Hippocampal formation (tissue), 2 donors: ENCODE measurements around the gene GP5.

Experiments
- DNase-seq, 2 donors: peaks; one replicate each; lab custom pipeline; 2025; lab: John Stamatoyannopoulos, UW

The GP5 gene

GRCh38 chr3:194375473-194376240 lies 23.4 kb downstream of the GP5 start:
- no peak for DNase-seq

DNA sequence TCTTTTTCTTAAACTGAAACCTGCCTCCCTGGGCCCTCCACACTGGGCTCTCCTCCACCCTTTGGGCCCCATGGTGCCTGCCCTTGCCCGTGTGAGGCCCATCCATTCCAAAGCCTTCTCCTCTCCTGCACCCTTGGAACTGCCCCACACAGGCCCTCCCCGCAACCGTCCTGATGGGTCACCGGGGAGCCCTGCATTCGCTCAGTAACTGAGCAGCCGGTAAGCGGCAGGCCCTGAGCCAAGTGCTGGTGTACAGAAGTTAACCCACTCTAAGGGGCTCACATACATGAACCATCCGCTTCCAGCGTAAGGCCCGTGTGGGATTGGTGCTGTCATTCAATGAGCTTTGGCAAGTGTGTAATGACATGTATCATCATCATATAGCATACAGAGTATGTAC lies 24.1 kb downstream of the GP5 start:
- DNase-seq = no peak

- no peak for DNase-seq
These were observed 25.2 kb downstream of the GP5 start for GRCh38 chr3:194373899-194374298.

DNA sequence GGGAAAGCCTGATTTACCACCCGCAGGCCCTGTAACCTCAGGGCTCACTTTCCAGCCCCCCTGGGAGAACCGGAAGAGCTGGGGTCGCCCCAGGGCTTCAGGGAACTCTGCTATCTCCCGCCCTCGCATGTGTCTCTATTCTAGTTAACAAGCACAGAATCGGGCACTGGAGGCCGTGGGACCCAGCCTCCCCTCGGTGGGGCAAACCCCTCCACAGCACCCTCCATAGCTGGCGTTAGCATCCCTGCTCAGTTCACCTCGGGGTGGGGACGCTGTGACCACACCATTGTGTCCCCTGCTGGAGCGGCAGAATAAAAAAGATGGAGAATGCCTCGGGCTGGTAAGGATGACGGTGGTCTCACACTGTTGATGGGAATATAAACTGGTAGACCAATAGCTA lies 26.0 kb downstream of the GP5 start:
- no peak for DNase-seq

GRCh38 chr3:194370753-194371152 lies 28.3 kb downstream of the GP5 start:
- no peak for DNase-seq

DNA sequence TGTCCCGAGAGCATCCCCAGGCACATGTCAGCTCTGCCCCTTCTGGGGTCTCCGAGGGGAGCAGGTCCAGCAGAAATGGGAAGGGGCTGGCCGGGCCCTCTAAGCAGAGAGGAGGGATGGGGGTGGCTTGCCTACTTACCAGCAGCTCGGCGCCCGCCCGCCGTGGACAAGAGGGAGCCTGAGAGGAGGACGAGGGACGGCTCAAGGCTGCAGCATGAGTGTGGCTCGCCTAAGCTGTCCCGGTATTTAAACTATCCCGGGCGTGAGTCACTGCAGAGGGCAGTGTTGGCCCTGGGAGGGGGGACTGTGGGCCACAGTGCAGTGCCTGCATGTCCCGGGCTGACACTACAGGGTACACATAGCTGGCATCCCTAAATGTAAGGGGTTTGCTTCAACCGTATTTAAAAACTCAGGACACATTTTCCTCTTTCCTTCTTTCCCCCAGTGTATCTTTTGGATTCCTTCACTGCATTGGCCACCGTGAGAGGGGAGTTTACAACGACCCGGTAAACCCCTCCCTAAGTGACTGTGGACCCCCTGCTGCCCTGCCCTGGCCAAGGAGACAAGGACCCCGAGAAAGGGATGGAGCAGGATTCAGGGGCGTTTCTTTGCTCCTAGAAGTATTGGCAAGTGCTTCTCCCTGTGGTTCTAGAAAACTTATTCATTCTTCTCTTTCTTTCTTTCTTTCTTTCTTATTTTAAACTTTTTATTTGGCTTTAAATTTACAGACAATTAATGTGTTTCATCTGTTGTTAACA lies 29.4 kb downstream of the GP5 start, which contains the start of gene LRRC15:
LRRC15 (minus strand) TSS at position 222 of the 758 bp plus-strand sequence. CDS start 8,700 bp downstream, outside the sequence.
- no peak for DNase-seq

- DNase-seq = no peak
These were observed 30.1 kb downstream of the GP5 start for GRCh38 chr3:194368918-194369317.

DNA sequence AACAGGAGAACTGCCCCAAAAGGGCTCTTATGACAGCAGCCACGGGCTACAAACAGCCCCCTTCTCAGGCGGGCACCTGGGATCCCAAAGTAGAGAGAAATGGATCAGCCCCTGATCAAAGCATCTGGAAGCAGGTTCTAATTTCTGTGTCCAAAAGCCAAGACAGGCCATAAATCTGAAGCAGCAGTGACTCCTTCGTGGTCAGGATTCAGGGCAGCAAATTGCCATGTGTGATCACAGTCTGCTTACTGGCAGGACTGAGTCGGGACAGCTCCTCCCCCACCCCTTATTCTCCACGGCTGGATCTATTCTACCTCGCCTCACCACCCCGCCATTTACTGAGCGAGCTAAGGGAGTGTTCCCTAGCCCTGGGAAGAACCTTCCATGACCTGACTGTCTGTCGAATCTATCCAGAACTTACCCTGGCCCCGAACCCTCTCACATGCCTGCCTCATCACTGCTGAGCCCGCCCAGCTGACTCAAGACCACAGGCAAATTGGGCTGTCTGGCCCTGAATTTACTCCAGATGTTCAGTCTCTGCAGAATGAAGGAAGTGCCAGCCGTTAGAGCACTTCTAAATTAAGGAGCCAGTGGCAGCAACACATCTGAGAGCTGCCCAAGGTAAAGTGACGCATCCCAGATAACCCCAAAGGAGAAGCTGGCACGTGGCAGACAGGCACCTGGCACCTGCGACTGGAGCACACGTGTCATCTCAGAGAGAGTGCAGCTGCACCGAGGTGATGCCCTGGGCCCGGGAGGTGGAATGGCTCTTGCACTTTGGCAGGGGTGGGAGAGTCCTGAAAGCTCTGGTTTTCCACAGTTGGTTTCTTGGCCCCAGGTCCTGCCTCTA lies 30.8 kb downstream of the GP5 start:
- DNase-seq = no peak

DNA sequence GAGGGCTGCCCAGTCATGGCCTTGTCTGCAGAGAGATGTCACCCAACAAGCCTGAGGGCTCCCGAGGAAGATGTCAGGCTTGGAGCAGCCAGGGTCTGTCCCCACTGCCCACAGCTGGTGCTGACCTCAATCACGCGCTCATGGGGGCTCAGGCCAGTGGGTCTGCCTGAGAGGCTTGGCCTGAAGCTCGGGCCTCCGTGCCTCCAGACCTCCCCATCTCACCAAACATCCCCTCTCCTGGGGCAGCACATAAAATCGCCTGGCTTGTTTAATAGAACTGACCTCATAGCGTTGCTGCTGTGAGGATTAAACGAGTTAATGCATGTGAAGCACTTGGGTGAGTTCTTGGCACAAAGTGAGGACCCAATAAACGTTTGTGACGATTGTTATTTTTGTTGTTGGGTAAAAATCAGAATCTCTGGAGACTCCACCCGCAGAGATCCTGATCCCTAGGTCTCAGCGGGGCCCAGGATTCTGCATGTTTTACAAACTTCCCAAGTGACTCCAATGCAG lies 33.0 kb downstream of the GP5 start:
- no peak for DNase-seq

DNA sequence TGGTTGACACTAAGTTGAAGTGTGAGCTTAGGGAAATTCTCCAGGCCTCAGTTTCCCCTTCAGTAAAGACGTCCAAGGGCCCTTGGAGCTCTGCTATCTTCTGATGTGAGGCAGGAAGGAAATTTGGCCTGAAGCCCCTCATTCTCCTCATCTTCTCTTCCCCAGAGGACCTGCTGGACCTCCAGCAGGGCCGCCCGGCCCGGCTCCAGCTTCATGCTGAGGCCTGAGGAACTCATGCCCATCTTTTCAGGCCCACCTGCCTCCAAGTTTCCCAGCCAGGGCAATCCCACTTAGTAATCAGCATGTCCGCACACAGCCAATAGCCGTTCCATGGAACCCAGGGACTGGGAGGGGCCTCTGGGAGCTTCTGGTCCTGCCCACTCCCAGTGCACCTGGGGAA lies 33.5 kb downstream of the GP5 start:
- DNase-seq = no peak

- DNase-seq = no peak
These were observed 34.2 kb downstream of the GP5 start for GRCh38 chr3:194364652-194365434.

GRCh38 chr3:194364314-194364651 lies 34.8 kb downstream of the GP5 start:
- DNase-seq = no peak

GRCh38 chr3:194360568-194360967 lies 38.5 kb downstream of the GP5 start:
- no peak for DNase-seq

DNA sequence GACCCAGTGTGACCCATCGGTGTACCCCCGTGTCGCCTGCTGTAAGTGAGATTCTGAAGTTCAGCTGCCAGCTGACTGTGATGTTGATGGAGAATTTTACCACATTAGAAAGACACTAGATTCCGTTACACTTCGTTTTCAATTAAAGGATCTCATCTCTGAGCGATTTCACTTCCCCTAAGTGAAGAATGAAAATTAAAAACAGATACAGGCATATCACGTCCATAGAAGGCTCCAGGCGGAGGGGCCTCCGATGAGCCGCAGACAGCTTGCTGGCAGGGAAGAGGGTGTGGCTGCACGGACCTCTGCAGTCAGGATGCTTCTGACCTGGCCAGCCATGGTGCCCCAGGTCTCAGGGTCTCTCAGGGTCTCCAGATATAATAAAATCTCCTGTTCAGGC lies 41.4 kb downstream of the GP5 start:
- no peak for DNase-seq

DNA sequence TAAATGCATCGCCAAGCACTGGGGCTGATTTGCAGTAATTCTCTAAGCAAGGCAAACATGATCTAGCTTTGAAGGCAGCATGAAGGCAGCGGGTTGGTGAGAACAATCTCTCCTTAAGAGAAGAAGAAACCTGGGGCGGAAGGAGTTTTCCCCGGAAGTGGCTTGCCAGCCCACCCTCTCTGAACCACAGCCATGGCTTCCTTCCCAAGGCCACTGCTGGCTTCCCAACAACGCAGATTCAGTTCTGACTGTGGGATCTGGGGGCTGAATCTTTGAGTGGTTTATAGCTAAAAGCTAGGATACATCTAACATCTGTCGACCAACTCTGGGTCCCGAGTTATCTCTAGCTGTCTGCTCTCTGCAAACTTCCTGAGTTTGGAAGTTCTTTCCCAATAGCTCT lies 43.7 kb downstream of the GP5 start:
- DNase-seq = no peak

- no peak for DNase-seq
These were observed 44.8 kb downstream of the GP5 start for GRCh38 chr3:194354315-194354714.

DNA sequence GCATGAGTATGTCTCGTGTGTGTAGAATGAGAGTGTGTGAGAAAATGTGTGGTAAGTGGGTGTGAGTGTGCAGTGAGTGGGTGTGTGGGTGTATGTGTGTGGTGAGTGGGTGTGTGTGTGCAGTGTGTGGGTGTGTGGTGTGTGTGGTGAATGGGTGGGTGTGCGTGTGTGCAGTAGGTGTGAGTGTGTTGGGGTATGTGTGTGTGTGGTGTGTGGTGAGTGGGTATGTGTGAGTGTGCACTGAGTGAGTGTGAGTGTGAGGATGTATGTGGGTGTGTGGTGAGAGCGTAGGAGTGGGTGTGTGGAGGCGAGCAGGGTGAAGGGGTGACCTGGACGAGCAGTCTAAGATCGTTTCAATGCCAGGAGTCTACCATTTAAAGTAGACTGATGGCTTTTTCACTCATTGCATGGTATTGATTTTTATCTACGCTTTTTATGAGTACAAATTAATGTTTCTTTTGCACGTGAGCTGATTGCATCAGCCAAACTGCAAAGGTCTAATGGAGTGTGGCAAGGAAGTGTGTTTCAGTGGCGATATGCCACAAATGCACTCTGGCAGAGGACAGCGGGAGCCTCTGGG lies 46.3 kb downstream of the GP5 start:
- no peak for DNase-seq

GRCh38 chr3:194351952-194352536 lies 47.0 kb downstream of the GP5 start:
- no peak for DNase-seq

DNA sequence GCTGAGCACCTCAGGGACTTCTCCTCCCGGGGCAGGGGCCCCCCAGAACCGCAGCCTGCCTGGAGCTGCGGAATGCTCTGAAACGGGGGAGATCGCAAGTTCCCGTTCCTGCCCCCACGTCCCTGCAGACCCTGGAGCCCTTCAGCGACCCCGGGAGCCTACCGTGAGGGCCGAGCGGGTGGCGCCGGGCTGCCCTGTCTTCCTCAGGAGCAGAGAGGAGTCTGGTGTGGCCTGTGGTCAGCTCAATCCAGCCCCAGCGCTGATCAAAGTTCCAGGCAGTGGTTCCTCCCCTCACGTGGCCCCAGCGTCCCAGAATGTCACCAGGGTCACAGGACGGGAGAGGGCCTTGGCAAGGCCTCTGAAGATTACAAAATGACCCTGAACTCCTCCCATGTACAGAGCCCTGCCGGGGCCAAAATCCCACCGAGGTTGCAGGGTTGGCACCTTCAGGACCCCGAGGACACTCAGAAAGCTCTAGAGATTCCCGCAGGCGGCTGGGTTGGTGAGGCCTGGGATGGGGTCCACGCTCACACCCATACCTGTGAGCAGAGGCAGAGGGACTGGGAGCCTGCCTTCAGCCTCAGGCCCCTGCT lies 47.9 kb downstream of the GP5 start, which contains the start of gene CPN2:
CPN2 (minus strand) TSS at position 249 of the 593 bp plus-strand sequence. CDS start 8,626 bp downstream, outside the sequence.
- no peak for DNase-seq

- DNase-seq = no peak
These were observed 48.4 kb downstream of the GP5 start for GRCh38 chr3:194350726-194351071.
